Stimulated activated CD8-positive, alpha-beta memory T cell treated with anti-CD3 and anti-CD28 coated beads, Interleukin-2, amount 100 ng/mL, for 1 hour (primary cell): ENCODE results near the gene TNFSF13B.
"Not testable (repeated sequence)": the region's sequence is repeated elsewhere in the genome, so short reads cannot be mapped to it uniquely, and the experiment has no call there.

ENCODE experiments used
- DNase-seq, 2 donors: peaks; one replicate each; pipeline ENCODE4 v3.0.0-alpha.2; 2020; ENCODE audit warnings: low read depth in 2 of 2

Gene TNFSF13B

GRCh38 chr13:108269601-108270328 is at the start of gene TNFSF13B:
Gene TNFSF13B, plus strand, starts transcription at chr13:108269718. Its CDS starts 178 bp downstream, at chr13:108269896.
- DNase-seq: no peak

GRCh38 chr13:108220041-108220440 is 49.5 kb upstream of the TNFSF13B start:
- DNase-seq: no peak

GRCh38 chr13:108223687-108224503 is 45.6 kb upstream of the TNFSF13B start:
- no peak for DNase-seq

GRCh38 chr13:108225440-108225839 is 44.1 kb upstream of the TNFSF13B start:
- no peak for DNase-seq

GRCh38 chr13:108226184-108226583 is 43.3 kb upstream of the TNFSF13B start:
- no peak for DNase-seq

- no peak for DNase-seq
These were observed 41.8 kb upstream of the TNFSF13B start for GRCh38 chr13:108227651-108228272.

GRCh38 chr13:108230377-108230776 is 39.1 kb upstream of the TNFSF13B start:
- no peak for DNase-seq

GRCh38 chr13:108249150-108249549 is 20.4 kb upstream of the TNFSF13B start:
- no peak for DNase-seq

- DNase-seq: no peak
These were observed 12.3 kb upstream of the TNFSF13B start for GRCh38 chr13:108257248-108257647.

GRCh38 chr13:108263621-108264355 is 5.7 kb upstream of the TNFSF13B start:
- DNase-seq: no peak

GRCh38 chr13:108266321-108266990 is 3.1 kb upstream of the TNFSF13B start:
- no peak for DNase-seq

GRCh38 chr13:108267347-108267746 is 2.2 kb upstream of the TNFSF13B start:
- no peak for DNase-seq

GRCh38 chr13:108267855-108268254 is 1.7 kb upstream of the TNFSF13B start:
- not testable (repeated sequence) for DNase-seq

- DNase-seq: no peak
These were observed 929 bp upstream of the TNFSF13B start for GRCh38 chr13:108268466-108269112.

GRCh38 chr13:108270442-108270841 is 924 bp downstream of the TNFSF13B start:
- no peak for DNase-seq

GRCh38 chr13:108272333-108272732 is 2.8 kb downstream of the TNFSF13B start:
- DNase-seq: no peak

- no peak for DNase-seq
These were observed 4.1 kb downstream of the TNFSF13B start for GRCh38 chr13:108273429-108274118.

GRCh38 chr13:108274718-108275117 is 5.2 kb downstream of the TNFSF13B start:
- no peak for DNase-seq

GRCh38 chr13:108276060-108276459 is 6.5 kb downstream of the TNFSF13B start:
- DNase-seq: no peak

- DNase-seq: no peak
These were observed 8.9 kb downstream of the TNFSF13B start for GRCh38 chr13:108278466-108278865.
